ENCODE measurements around the gene EIF5A.

Gene EIF5A

GRCh38 chr17:7354262-7354843 lies 46.9 kb downstream of the EIF5A start:
- no peak for TF ChIP-seq REST (IDR thresholded peaks at IDR 0.05; ENCODE audit: low read depth)

GRCh38 chr17:7355053-7355452 lies 47.6 kb downstream of the EIF5A start, which contains the start of gene TMEM95:
TMEM95 (plus strand) TSS chr17:7355156; CDS start chr17:7355205, 49 bp downstream.
- no peak for TF ChIP-seq TEAD4 (IDR thresholded peaks at IDR 0.05)
- no peak for TF ChIP-seq MAX (IDR thresholded peaks at IDR 0.05)
- TF ChIP-seq ZBTB7A (IDR thresholded peaks at IDR 0.05; ENCODE audit: low read depth): no peak
- no peak for TF ChIP-seq FOXM1 (IDR thresholded peaks at IDR 0.05; ENCODE audit: borderline replicate concordance, low read depth)
- no peak for TF ChIP-seq CREB1 (IDR thresholded peaks at IDR 0.05; ENCODE audit: low read depth)
- TF ChIP-seq RAD21 (IDR thresholded peaks at IDR 0.05; ENCODE audit: low read depth): no peak
- TF ChIP-seq TCF12 (IDR thresholded peaks at IDR 0.05; ENCODE audit: low read depth): no peak
- TF ChIP-seq EGR1 (IDR thresholded peaks at IDR 0.05): no peak
- no peak for TF ChIP-seq EP300 (IDR thresholded peaks at IDR 0.05; ENCODE audit: borderline replicate concordance)
- TF ChIP-seq TAF1 (IDR thresholded peaks at IDR 0.05; ENCODE audit: low read depth): no peak
- no peak for TF ChIP-seq REST (IDR thresholded peaks at IDR 0.05; ENCODE audit: low read depth)
- no peak for TF ChIP-seq NFIC (IDR thresholded peaks at IDR 0.05)
- no peak for TF ChIP-seq CEBPB (IDR thresholded peaks at IDR 0.05)
- no peak for TF ChIP-seq USF1 (IDR thresholded peaks at IDR 0.05)

GRCh38 chr17:7355573-7355972 lies 48.1 kb downstream of the EIF5A start:
- TF ChIP-seq TEAD4 (IDR thresholded peaks at IDR 0.05): no peak
- no peak for TF ChIP-seq EGR1 (IDR thresholded peaks at IDR 0.05)
- TF ChIP-seq CREB1 (IDR thresholded peaks at IDR 0.05; ENCODE audit: low read depth): no peak
- no peak for TF ChIP-seq RAD21 (IDR thresholded peaks at IDR 0.05; ENCODE audit: low read depth)
- TF ChIP-seq NFIC (IDR thresholded peaks at IDR 0.05): no peak
- no peak for TF ChIP-seq REST (IDR thresholded peaks at IDR 0.05; ENCODE audit: low read depth)
- TF ChIP-seq YY1 (IDR thresholded peaks at IDR 0.05; ENCODE audit: low read depth): no peak
- no peak for TF ChIP-seq TAF1 (IDR thresholded peaks at IDR 0.05; ENCODE audit: low read depth)
- TF ChIP-seq TCF12 (IDR thresholded peaks at IDR 0.05; ENCODE audit: low read depth): no peak

GRCh38 chr17:7356072-7356549 lies 48.7 kb downstream of the EIF5A start:
- TF ChIP-seq TCF12 (IDR thresholded peaks at IDR 0.05; ENCODE audit: low read depth) (no peak), EGR1 (IDR thresholded peaks at IDR 0.05) (no peak), YY1 (IDR thresholded peaks at IDR 0.05; ENCODE audit: low read depth) (0 out of 2 replicates have a peak, but pooled peaks have one; percentile 31), USF1 (IDR thresholded peaks at IDR 0.05) (no peak), RAD21 (IDR thresholded peaks at IDR 0.05; ENCODE audit: low read depth) (peak; percentile 96), MAX (IDR thresholded peaks at IDR 0.05) (0 out of 2 replicates have a peak, but pooled peaks have one; percentile 23), REST (IDR thresholded peaks at IDR 0.05; ENCODE audit: low read depth) (no peak), CREB1 (IDR thresholded peaks at IDR 0.05; ENCODE audit: low read depth) (no peak), TEAD4 (IDR thresholded peaks at IDR 0.05) (no peak), NFIC (IDR thresholded peaks at IDR 0.05) (no peak), ZBTB7A (IDR thresholded peaks at IDR 0.05; ENCODE audit: low read depth) (no peak), FOXM1 (IDR thresholded peaks at IDR 0.05; ENCODE audit: borderline replicate concordance, low read depth) (no peak), EP300 (IDR thresholded peaks at IDR 0.05; ENCODE audit: borderline replicate concordance) (no peak), CEBPB (IDR thresholded peaks at IDR 0.05) (no peak), TAF1 (IDR thresholded peaks at IDR 0.05; ENCODE audit: low read depth) (no peak)
